HG02870 (cell line): ENCODE data around the gene CDK18.
"Not testable (repeated sequence)": the region's sequence is repeated elsewhere in the genome, so short reads cannot be mapped to it uniquely, and the experiment has no call there.

ENCODE experiments used
- ATAC-seq: cut with Tn5 transposase; IDR thresholded peaks from one replicate; pipeline ENCODE4 v1.9.1; 2021; ENCODE audit warnings: mild to moderate bottlenecking, moderate library complexity; ENCODE audit not compliant: unreplicated experiment

CDK18 gene

GRCh38 chr1:205480349-205480985 lies 24.0 kb upstream of the CDK18 start:
- no peak for ATAC-seq

- no peak for ATAC-seq
These were observed 23.3 kb upstream of the CDK18 start for GRCh38 chr1:205481218-205481617.

GRCh38 chr1:205481629-205482151 lies 22.8 kb upstream of the CDK18 start:
- ATAC-seq = no peak

- not testable (repeated sequence) for ATAC-seq
These were observed 21.9 kb upstream of the CDK18 start for GRCh38 chr1:205482587-205482986.

- ATAC-seq = no peak
These were observed 21.1 kb upstream of the CDK18 start for GRCh38 chr1:205483372-205483771.

- peak; percentile 54 for ATAC-seq
These were observed 19.2 kb upstream of the CDK18 start for GRCh38 chr1:205484985-205485967.

- no peak for ATAC-seq
These were observed 18.2 kb upstream of the CDK18 start for GRCh38 chr1:205486258-205486657.

GRCh38 chr1:205488074-205488723 lies 16.3 kb upstream of the CDK18 start:
- no peak for ATAC-seq

GRCh38 chr1:205491794-205492193 lies 12.7 kb upstream of the CDK18 start:
- ATAC-seq = no peak

GRCh38 chr1:205492201-205492667 lies 12.2 kb upstream of the CDK18 start:
- no peak for ATAC-seq

GRCh38 chr1:205492774-205493173 lies 11.7 kb upstream of the CDK18 start:
- no peak for ATAC-seq

GRCh38 chr1:205493241-205494085 lies 11.0 kb upstream of the CDK18 start:
- ATAC-seq = no peak

GRCh38 chr1:205494115-205494514 lies 10.4 kb upstream of the CDK18 start:
- no peak for ATAC-seq

- no peak for ATAC-seq
These were observed 9.1 kb upstream of the CDK18 start for GRCh38 chr1:205495237-205495823.

GRCh38 chr1:205496661-205497060 lies 7.8 kb upstream of the CDK18 start:
- ATAC-seq = no peak

- ATAC-seq = no peak
These were observed 7.1 kb upstream of the CDK18 start for GRCh38 chr1:205497351-205497750.

- ATAC-seq = no peak
These were observed 4.7 kb upstream of the CDK18 start for GRCh38 chr1:205499789-205500188.

- no peak for ATAC-seq
These were observed 3.9 kb upstream of the CDK18 start for GRCh38 chr1:205500240-205501233.
